Neutrophil (primary cell): ENCODE results near the gene CDH5.

Source experiments
- H3K27ac ChIP-seq: fragments of 200-600 bp; sonication (generic); 2 replicates; pipeline ENCODE4 v1.5.1; 2016; ENCODE audit warnings: mild to moderate bottlenecking, moderate library complexity
- H3K27me3 ChIP-seq: fragments of 200-600 bp; sonication (generic); 2 replicates; pipeline ENCODE4 v1.6.0; 2016; ENCODE audit warnings: mild to moderate bottlenecking
- H3K36me3 ChIP-seq: fragments of 200-600 bp; sonication (generic); 2 replicates; pipeline ENCODE4 v1.5.1; 2017
- H3K4me1 ChIP-seq, 2 experiments: fragments of 200-600 bp in 1 of 2; sonication (generic) in 1 of 2; 1 replicate in 1 of 2; 2 replicates in 1 of 2; pipeline versions ENCODE4 v1.5.1 to v1.6.1; 2013 to 2016; ENCODE audit warnings: low read depth in 1 of 2, low read length in 1 of 2, mild to moderate bottlenecking in 1 of 2, moderate library complexity in 1 of 2; ENCODE audit not compliant: control insufficient read depth in 1 of 2, insufficient read depth in 1 of 2
- H3K4me3 ChIP-seq, 2 experiments: fragments of 200-600 bp in 1 of 2; sonication (generic) in 1 of 2; 1 replicate in 1 of 2; 2 replicates in 1 of 2; pipeline ENCODE4 v1.5.1; 2013 to 2016; ENCODE audit warnings: low read depth in 1 of 2, low read length in 1 of 2, mild to moderate bottlenecking in 1 of 2, moderate library complexity in 1 of 2
- H3K9me3 ChIP-seq: fragments of 200-600 bp; sonication (generic); 2 replicates; pipeline ENCODE4 v1.5.1; 2016
- CTCF ChIP-seq: fragments of 200-600 bp; sonication (generic); IDR thresholded peaks from 2 replicates; pipeline ENCODE4 v1.5.1; 2016; ENCODE audit warnings: antibody characterized with exemption

CDH5 gene

GRCh38 chr16:66366433-66367299, at the start of gene CDH5:
Gene CDH5, plus strand, starts transcription at chr16:66366691. Its CDS starts 12,647 bp downstream, at chr16:66379338.
- Histone ChIP-seq H3K27me3 (peaks cover 36% of the 10 kb centered on the region), H3K4me1 (peaks cover 14 to 15% of the 10 kb centered on the region in 2 experiments), H3K9me3 (no peaks in the 10 kb centered on the region), H3K4me3 (no peak within 1 kb of the TSS), H3K36me3 (no peaks in the 10 kb centered on the region), H3K27ac (no peak within 1 kb of the TSS)
- no peak for TF ChIP-seq CTCF

GRCh38 chr16:66318505-66318904, 48.0 kb upstream of the CDH5 start:
- H3K9me3 ChIP-seq = no peaks in the 10 kb centered on the region
- TF ChIP-seq CTCF = no peak
- no peak overlapping the region for H3K4me3 ChIP-seq
- no peaks in the 10 kb centered on the region for H3K4me1 ChIP-seq
- H3K27me3 ChIP-seq = no peaks in the 10 kb centered on the region
- no peak overlapping the region for H3K27ac ChIP-seq
- H3K36me3 ChIP-seq = no peaks in the 10 kb centered on the region

GRCh38 chr16:66320774-66321173, 45.7 kb upstream of the CDH5 start:
- Histone ChIP-seq H3K27ac (no peak overlapping the region), H3K4me3 (no peak overlapping the region), H3K36me3 (no peaks in the 10 kb centered on the region), H3K27me3 (no peaks in the 10 kb centered on the region), H3K9me3 (no peaks in the 10 kb centered on the region), H3K4me1 (no peaks in the 10 kb centered on the region)
- TF ChIP-seq CTCF = no peak

GRCh38 chr16:66322174-66322573, 44.3 kb upstream of the CDH5 start:
- Histone ChIP-seq H3K9me3 (no peaks in the 10 kb centered on the region), H3K4me1 (no peaks in the 10 kb centered on the region), H3K27ac (no peak overlapping the region), H3K4me3 (no peak overlapping the region), H3K36me3 (no peaks in the 10 kb centered on the region), H3K27me3 (no peaks in the 10 kb centered on the region)
- no peak for TF ChIP-seq CTCF

GRCh38 chr16:66324815-66325515, 41.5 kb upstream of the CDH5 start:
- Histone ChIP-seq H3K9me3 (no peaks in the 10 kb centered on the region), H3K4me1 (no peaks in the 10 kb centered on the region), H3K4me3 (no peak overlapping the region), H3K27ac (no peak overlapping the region), H3K36me3 (no peaks in the 10 kb centered on the region), H3K27me3 (no peaks in the 10 kb centered on the region)
- TF ChIP-seq CTCF = no peak
